Sigmoid colon (tissue), 4 donors: ENCODE results near the gene TTC22.

Source experiments
- POLR2A ChIP-seq, 2 donors: fragments of 450-650 bp; IDR thresholded peaks; one replicate each; pipeline ENCODE4 v1.6.1; 2016; ENCODE audit warnings: antibody characterized with exemption in 2 of 2, mild to moderate bottlenecking in 2 of 2, moderate library complexity in 2 of 2
- POLR2AphosphoS5 ChIP-seq, 4 donors: sonication (generic); formaldehyde crosslinking; IDR thresholded peaks; one replicate each; pipeline ENCODE4 v1.6.1; 2017; ENCODE audit warnings: antibody characterized with exemption in 4 of 4
- TF ChIP-seq, protein P1 (sequence below), 4 experiments: fragments of 450-650 bp in 3 of 4; fragments of 200-600 bp in 1 of 4; IDR thresholded peaks; one replicate each; pipeline ENCODE4 v1.5.1; 2016 to 2019; ENCODE audit warnings: antibody characterized with exemption in 4 of 4, mild to moderate bottlenecking in 3 of 4, moderate library complexity in 2 of 4

DNA sequence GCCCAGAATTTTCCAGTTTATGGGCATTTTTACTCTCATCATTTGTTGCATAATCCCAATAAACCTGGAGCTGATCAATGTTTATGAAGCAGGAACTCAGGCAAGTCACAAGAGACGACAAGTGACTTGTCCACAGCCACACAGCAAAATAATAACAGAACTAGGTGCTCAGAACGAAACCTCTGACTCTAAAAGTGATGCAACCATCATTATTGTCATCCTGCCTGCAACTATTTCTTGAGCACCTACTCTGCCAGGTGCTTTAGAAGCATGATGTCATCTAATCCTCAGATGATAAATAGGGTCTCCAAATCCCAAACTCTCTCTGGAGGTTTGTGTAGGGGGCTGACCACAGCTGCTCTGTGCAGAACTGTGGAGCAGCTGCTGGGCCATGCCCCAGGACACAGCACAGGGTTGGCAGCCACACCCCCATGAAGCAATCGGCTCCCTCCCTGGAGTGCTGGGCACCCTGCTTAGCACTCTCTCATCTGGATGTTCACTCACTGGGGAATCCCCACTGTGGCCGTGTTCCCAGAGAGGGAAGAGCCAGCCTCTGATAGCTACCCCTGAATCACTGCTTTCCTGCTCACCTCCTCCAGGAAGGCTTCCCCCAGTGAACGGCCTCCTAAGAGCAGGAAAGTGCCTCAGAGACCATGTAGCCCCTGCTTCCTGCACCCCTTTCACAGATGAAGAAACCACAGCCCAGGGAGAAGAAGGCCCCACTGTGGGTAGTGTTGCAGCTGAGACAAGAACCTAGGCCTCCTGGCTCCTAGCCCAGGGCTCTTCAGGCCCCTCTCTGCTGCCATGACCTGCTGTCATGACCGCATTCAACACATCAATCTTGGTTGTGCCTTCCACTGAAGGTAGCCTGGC lies 2.1 kb downstream of the TTC22 start:
- TF ChIP-seq POLR2AphosphoS5 (IDR thresholded peaks at IDR 0.05), result no peak
- TF ChIP-seq, protein P1, sequence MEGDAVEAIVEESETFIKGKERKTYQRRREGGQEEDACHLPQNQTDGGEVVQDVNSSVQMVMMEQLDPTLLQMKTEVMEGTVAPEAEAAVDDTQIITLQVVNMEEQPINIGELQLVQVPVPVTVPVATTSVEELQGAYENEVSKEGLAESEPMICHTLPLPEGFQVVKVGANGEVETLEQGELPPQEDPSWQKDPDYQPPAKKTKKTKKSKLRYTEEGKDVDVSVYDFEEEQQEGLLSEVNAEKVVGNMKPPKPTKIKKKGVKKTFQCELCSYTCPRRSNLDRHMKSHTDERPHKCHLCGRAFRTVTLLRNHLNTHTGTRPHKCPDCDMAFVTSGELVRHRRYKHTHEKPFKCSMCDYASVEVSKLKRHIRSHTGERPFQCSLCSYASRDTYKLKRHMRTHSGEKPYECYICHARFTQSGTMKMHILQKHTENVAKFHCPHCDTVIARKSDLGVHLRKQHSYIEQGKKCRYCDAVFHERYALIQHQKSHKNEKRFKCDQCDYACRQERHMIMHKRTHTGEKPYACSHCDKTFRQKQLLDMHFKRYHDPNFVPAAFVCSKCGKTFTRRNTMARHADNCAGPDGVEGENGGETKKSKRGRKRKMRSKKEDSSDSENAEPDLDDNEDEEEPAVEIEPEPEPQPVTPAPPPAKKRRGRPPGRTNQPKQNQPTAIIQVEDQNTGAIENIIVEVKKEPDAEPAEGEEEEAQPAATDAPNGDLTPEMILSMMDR (IDR thresholded peaks at IDR 0.05), result no peak
- TF ChIP-seq POLR2A (IDR thresholded peaks at IDR 0.05), result no peak
